ENCODE data around the gene FDXR.

Gene FDXR, protein sequence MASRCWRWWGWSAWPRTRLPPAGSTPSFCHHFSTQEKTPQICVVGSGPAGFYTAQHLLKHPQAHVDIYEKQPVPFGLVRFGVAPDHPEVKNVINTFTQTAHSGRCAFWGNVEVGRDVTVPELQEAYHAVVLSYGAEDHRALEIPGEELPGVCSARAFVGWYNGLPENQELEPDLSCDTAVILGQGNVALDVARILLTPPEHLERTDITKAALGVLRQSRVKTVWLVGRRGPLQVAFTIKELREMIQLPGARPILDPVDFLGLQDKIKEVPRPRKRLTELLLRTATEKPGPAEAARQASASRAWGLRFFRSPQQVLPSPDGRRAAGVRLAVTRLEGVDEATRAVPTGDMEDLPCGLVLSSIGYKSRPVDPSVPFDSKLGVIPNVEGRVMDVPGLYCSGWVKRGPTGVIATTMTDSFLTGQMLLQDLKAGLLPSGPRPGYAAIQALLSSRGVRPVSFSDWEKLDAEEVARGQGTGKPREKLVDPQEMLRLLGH

DNA sequence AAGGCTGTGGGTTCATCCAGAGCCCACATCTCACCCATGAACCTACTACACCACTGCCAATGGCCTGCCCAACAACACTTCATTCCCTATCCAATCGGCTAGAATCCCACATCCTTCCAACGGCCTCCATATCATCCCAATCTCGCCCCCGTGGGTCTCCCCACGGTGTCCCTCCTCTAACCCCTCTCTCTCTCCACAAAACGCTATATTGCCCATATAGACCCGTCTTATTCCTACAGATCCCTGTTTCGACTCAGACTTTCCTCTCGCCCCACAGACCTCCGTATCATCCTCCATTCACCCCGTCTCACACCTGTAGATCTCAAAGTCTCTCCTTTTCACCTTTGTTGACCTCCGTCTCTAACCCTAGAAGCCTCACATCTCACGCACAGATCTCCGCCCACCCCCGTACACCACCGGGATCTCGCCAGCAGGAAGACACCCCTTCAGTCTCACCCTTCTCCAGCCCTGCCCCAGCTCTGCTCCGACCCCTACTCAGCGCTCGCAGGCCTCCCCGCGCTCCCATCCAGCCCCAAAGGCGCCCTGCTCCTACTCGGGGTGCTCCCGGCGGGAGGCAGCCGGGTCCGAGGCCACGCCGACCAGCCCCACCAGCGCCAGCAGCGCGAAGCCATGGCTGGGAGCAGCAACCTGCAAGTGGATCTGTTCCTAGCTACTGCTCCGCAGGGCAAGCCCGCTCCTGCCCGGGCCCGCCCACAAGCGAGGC lies at the start of gene FDXR:
Gene FDXR, minus strand, starts transcription at position 682 of the 724 bp plus-strand sequence. Its CDS starts 50 bp downstream, at position 632.
- no peaks in the 10 kb centered on the region for H3K9me3 ChIP-seq (ENCODE audit: insufficient read depth, low read depth, low read length)
- peaks cover 4% of the 10 kb centered on the region; the same call in 1 of the 2 replicates for H3K4me1 ChIP-seq (ENCODE audit: insufficient read depth, low read length)
- no peaks in the 10 kb centered on the region; the same call in 1 of the 2 replicates for H3K27me3 ChIP-seq (ENCODE audit: insufficient read depth, low read length)
- H3K27ac ChIP-seq (ENCODE audit: low read length), result peak within 1 kb of the TSS; percentile 47
- H3K4me3 ChIP-seq (ENCODE audit: low read length), result peak within 1 kb of the TSS; percentile 80
- H3K36me3 ChIP-seq (ENCODE audit: insufficient read depth, low read depth, low read length), result 0 out of 2 replicates have a peak, but pooled peaks cover 3% of the 10 kb centered on the region
- peak within 1 kb of the TSS; percentile 93 for H3K9ac ChIP-seq (ENCODE audit: low read depth, low read length)

DNA sequence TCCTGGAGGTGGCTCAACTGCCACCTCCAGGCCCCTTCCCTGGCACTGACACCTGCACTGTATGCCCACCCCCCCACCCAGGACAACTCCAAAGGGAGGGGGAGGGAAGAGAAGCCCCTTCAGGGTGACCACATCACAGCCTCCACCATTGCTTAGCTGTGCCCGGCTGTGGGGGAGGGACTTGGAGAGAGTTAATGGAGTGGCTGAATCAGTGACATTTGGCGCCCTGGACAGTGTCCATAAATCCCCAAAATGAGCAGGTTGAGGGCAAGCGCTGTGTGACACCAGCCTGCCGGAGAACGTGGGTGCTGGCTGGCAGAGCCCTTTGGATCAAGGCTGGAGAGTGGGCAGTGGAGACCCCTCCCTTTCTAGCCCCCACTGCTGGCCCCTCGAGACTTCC lies 49.4 kb upstream of the FDXR start:
- Histone ChIP-seq H3K9ac (ENCODE audit: low read depth, low read length) (no peak overlapping the region), H3K27ac (ENCODE audit: low read length) (no peak overlapping the region), H3K4me3 (ENCODE audit: low read length) (peak overlapping the region; percentile 68; the same call in 1 of the 2 replicates), H3K27me3 (ENCODE audit: insufficient read depth, low read length) (peaks cover 72% of the 10 kb centered on the region), H3K36me3 (ENCODE audit: insufficient read depth, low read depth, low read length) (no peaks in the 10 kb centered on the region), H3K9me3 (ENCODE audit: insufficient read depth, low read depth, low read length) (no peaks in the 10 kb centered on the region; the same call in 1 of the 2 replicates), H3K4me1 (ENCODE audit: insufficient read depth, low read length) (peaks cover 3% of the 10 kb centered on the region; the same call in 1 of the 2 replicates)

DNA sequence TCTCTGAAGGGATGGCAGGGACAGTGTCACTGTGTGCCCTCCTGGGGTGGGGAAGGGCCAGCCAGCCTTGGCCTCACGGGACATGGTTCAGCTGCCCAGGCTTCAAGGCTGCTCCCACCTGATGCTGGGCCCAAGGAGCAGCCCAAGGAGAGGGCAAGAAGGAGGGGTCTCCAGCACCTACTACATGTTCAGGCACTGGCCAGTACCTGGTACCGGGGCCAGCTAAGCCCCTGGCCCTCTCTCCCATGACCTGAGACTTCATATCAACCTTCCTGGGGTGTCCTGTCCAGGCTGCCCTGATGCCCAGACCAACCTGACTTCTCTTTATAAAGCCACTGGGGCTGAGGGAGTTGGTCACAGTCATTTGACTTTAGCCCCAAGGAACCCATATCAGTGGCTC lies 49.0 kb upstream of the FDXR start:
- no peaks in the 10 kb centered on the region; the same call in 1 of the 2 replicates for H3K9me3 ChIP-seq (ENCODE audit: insufficient read depth, low read depth, low read length)
- H3K4me3 ChIP-seq (ENCODE audit: low read length), result no peak overlapping the region
- peaks cover 68% of the 10 kb centered on the region for H3K27me3 ChIP-seq (ENCODE audit: insufficient read depth, low read length)
- H3K36me3 ChIP-seq (ENCODE audit: insufficient read depth, low read depth, low read length), result no peaks in the 10 kb centered on the region
- H3K9ac ChIP-seq (ENCODE audit: low read depth, low read length), result no peak overlapping the region
- peaks cover 3% of the 10 kb centered on the region; the same call in 1 of the 2 replicates for H3K4me1 ChIP-seq (ENCODE audit: insufficient read depth, low read length)
- H3K27ac ChIP-seq (ENCODE audit: low read length), result no peak overlapping the region

DNA sequence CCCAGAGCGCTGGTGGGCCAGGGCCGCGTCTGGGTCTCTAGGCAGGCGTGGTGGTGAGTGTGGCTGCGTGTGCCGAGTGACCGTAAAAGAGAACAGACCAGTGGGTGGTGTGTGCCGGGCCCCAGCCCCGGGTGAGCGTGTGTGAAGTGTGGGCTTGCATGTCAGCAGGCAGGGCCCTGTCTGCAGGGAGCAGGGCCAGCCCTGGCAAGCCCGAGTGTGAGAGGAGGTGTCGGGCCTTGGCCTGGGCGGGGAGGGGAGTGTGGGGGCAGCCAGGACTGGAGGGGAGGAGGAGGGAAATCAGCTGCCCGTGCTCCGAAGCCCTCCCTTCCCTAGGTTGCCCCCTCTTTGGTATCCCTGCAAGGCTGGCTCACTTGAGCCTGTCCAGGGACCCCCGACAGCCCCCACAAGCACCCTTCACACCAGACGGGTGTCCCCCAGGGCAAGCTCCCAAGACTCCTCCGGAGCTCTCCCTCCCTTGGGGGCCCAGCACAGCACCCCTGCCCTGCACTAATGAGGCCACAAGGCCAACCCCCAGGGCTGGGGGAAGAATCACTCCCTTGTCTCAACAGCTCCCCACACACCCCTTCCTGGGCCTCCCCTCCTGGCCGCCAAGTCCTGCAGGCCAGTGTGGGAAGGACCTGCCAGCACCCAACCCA lies 48.4 kb upstream of the FDXR start:
- Histone ChIP-seq H3K4me3 (ENCODE audit: low read length) (no peak overlapping the region), H3K27ac (ENCODE audit: low read length) (no peak overlapping the region), H3K4me1 (ENCODE audit: insufficient read depth, low read length) (peaks cover 3% of the 10 kb centered on the region; the same call in 1 of the 2 replicates), H3K9ac (ENCODE audit: low read depth, low read length) (no peak overlapping the region), H3K9me3 (ENCODE audit: insufficient read depth, low read depth, low read length) (no peaks in the 10 kb centered on the region; the same call in 1 of the 2 replicates), H3K27me3 (ENCODE audit: insufficient read depth, low read length) (peaks cover 62% of the 10 kb centered on the region), H3K36me3 (ENCODE audit: insufficient read depth, low read depth, low read length) (no peaks in the 10 kb centered on the region)

DNA sequence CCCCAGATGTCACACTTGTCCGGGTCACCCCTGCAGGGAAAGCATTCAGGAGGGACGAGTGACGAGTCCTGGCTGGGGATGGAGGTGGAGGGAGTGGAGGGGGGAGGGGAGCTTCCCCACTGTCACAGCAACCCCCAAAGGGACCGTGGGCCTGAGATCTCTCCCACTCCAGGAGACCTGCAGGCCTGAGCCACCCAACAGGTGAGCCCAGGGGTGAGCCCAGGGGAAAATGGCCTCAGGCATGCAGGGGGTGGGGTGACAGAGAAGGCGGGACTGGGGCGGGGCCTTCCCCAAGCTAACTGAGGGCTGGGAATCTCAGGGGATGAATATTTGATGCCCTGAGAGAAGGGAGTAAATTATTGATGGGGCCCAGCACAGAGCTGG lies 47.8 kb upstream of the FDXR start:
- Histone ChIP-seq H3K36me3 (ENCODE audit: insufficient read depth, low read depth, low read length) (no peaks in the 10 kb centered on the region), H3K9me3 (ENCODE audit: insufficient read depth, low read depth, low read length) (no peaks in the 10 kb centered on the region; the same call in 1 of the 2 replicates), H3K27me3 (ENCODE audit: insufficient read depth, low read length) (peaks cover 57% of the 10 kb centered on the region), H3K27ac (ENCODE audit: low read length) (no peak overlapping the region), H3K4me1 (ENCODE audit: insufficient read depth, low read length) (peaks cover 3% of the 10 kb centered on the region; the same call in 1 of the 2 replicates), H3K4me3 (ENCODE audit: low read length) (no peak overlapping the region), H3K9ac (ENCODE audit: low read depth, low read length) (no peak overlapping the region)

DNA sequence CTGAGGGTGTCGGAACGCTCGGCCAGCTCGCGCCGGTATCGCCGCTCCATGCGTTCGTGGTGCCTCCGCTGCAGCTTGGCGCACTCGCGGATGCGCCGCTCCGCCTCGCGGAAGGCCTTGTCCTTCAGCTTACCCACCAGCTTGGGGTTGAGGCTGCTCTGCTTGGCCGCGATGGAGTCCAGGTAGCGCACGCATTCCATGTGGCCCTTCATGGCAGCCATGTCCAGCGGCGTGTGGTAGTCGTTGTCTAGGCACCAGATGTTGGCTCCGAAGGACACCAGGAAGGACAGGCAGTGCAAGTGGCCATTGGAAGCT lies 47.5 kb upstream of the FDXR start:
- Histone ChIP-seq H3K4me3 (ENCODE audit: low read length) (no peak overlapping the region), H3K27me3 (ENCODE audit: insufficient read depth, low read length) (peaks cover 53% of the 10 kb centered on the region), H3K27ac (ENCODE audit: low read length) (no peak overlapping the region), H3K9me3 (ENCODE audit: insufficient read depth, low read depth, low read length) (no peaks in the 10 kb centered on the region; the same call in 1 of the 2 replicates), H3K4me1 (ENCODE audit: insufficient read depth, low read length) (peaks cover 3% of the 10 kb centered on the region; the same call in 1 of the 2 replicates), H3K9ac (ENCODE audit: low read depth, low read length) (no peak overlapping the region), H3K36me3 (ENCODE audit: insufficient read depth, low read depth, low read length) (no peaks in the 10 kb centered on the region)

DNA sequence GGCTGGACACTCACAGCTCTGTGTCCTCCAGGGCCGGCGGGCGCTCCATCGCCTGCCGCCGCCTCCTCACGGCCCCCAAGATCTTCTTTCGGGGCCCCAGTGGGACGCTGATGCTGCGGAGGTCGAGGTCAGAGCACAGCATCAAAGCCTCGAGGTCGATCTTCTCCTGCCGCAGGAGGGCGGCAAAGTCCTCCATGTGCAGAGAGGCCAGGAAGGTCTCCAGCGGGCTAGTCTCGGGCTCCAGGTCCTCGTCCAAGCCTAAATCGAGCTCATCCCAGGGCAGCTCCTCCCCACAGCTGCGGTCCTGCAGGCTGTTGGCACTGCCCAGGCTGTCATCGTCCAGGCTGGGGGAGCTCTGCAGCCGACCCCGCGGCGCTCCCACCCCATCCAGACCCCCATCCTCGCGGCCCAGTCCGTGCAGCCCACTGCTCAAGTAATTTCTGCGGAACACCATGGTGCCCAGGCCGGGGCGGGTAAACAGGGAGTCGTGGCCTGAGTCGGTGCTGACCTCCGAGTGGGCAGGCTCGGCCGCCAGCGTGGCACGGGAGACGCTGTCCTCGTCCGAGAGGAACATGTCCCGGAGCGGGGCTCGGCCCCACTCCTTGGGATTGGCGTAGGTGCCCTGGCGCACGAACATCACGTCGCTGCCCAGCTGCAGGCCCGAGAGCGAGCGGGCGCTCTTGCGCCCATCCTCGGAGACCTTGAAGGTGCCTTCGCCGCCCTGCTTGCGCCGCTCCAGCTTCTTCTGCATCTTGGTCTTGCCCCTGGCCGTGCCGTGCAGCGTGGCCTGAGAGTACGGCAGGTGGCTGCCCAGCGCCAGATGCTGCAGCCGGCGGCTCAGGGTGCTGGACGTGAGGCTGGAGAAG lies 46.9 kb upstream of the FDXR start:
- H3K4me1 ChIP-seq (ENCODE audit: insufficient read depth, low read length), result peaks cover 3% of the 10 kb centered on the region; the same call in 1 of the 2 replicates
- H3K27me3 ChIP-seq (ENCODE audit: insufficient read depth, low read length), result peaks cover 48% of the 10 kb centered on the region
- H3K27ac ChIP-seq (ENCODE audit: low read length), result no peak overlapping the region
- no peaks in the 10 kb centered on the region for H3K36me3 ChIP-seq (ENCODE audit: insufficient read depth, low read depth, low read length)
- no peaks in the 10 kb centered on the region for H3K9me3 ChIP-seq (ENCODE audit: insufficient read depth, low read depth, low read length)
- no peak overlapping the region for H3K4me3 ChIP-seq (ENCODE audit: low read length)
- H3K9ac ChIP-seq (ENCODE audit: low read depth, low read length), result no peak overlapping the region

DNA sequence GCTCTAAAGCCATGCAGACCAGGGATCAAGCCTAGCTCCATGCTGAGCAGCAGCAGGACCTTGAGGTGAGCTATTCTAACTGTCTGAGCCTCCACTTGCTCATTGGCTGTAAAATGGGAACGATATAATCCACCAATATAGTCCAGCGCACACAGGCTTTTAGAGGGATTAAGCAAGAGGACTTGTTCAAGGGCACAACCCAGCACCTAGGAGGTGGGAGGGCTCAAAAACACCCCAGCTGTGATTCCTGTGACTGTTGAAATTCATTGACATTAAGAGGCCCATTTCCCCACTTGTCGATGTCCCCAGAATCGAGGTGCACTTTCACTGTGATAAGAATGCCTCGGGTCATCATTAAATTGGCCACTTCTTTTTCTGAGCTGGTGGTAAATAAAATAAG lies 46.1 kb upstream of the FDXR start:
- no peak overlapping the region for H3K4me3 ChIP-seq (ENCODE audit: low read length)
- no peak overlapping the region for H3K27ac ChIP-seq (ENCODE audit: low read length)
- peaks cover 40% of the 10 kb centered on the region for H3K27me3 ChIP-seq (ENCODE audit: insufficient read depth, low read length)
- H3K9me3 ChIP-seq (ENCODE audit: insufficient read depth, low read depth, low read length), result no peaks in the 10 kb centered on the region
- no peaks in the 10 kb centered on the region for H3K36me3 ChIP-seq (ENCODE audit: insufficient read depth, low read depth, low read length)
- no peak overlapping the region for H3K9ac ChIP-seq (ENCODE audit: low read depth, low read length)
- peaks cover 3% of the 10 kb centered on the region; the same call in 1 of the 2 replicates for H3K4me1 ChIP-seq (ENCODE audit: insufficient read depth, low read length)

DNA sequence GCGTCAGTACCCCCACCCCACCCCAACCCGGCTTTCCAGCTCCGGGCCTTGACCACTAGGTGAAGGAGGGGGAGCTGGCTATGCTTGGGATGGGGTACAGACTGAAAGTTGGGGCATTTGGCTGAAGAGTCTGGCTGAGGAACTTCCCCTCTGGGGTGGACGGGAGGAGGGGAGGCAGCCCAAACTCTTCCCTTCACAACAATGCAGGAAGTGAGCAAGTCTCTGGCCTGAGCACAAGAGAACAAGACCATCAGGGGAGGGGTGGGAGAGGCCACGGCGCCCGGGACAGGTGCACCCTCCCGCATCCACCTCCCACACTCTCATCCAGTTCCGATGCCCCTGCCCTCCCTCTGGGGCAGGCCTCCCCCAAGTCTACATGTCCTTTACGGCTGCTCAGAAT lies 44.6 kb upstream of the FDXR start:
- Histone ChIP-seq H3K9me3 (ENCODE audit: insufficient read depth, low read depth, low read length) (no peaks in the 10 kb centered on the region), H3K4me3 (ENCODE audit: low read length) (no peak overlapping the region), H3K27me3 (ENCODE audit: insufficient read depth, low read length) (peaks cover 25% of the 10 kb centered on the region), H3K36me3 (ENCODE audit: insufficient read depth, low read depth, low read length) (no peaks in the 10 kb centered on the region), H3K9ac (ENCODE audit: low read depth, low read length) (no peak overlapping the region), H3K27ac (ENCODE audit: low read length) (no peak overlapping the region), H3K4me1 (ENCODE audit: insufficient read depth, low read length) (peaks cover 3% of the 10 kb centered on the region; the same call in 1 of the 2 replicates)

DNA sequence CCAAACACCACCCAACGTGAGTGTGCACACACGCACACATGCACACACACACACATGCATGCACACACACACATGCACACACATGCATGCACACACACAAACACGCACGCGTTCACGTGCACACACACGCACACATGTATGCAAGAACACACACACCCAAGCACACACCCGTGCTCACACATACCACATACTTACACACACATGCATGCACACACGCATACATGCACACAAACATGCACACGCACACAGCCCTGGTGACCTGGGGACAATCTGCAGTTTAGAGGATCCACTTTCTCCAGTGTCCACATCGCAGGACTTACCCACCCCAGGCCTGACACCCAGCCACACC lies 44.0 kb upstream of the FDXR start:
- Histone ChIP-seq H3K27me3 (ENCODE audit: insufficient read depth, low read length) (peaks cover 20% of the 10 kb centered on the region), H3K27ac (ENCODE audit: low read length) (no peak overlapping the region), H3K9ac (ENCODE audit: low read depth, low read length) (no peak overlapping the region), H3K4me1 (ENCODE audit: insufficient read depth, low read length) (peaks cover 3% of the 10 kb centered on the region; the same call in 1 of the 2 replicates), H3K4me3 (ENCODE audit: low read length) (no peak overlapping the region), H3K36me3 (ENCODE audit: insufficient read depth, low read depth, low read length) (no peaks in the 10 kb centered on the region), H3K9me3 (ENCODE audit: insufficient read depth, low read depth, low read length) (no peaks in the 10 kb centered on the region)

Measured in iPS-20b (cell line).